OCI-LY1 (cell line): ENCODE results near the gene IRX1.

Source experiments
- H2AFZ ChIP-seq: fragments of 200-600 bp; sonication (generic), shearing (Covaris generic); 2 replicates; pipeline ENCODE4 v1.6.0; 2014; ENCODE audit warnings: antibody characterized with exemption, mild to moderate bottlenecking, low read length
- H3F3A ChIP-seq: fragments of 200-600 bp; sonication (generic), shearing (Covaris generic); 2 replicates; pipeline ENCODE4 v1.6.0; 2014; ENCODE audit warnings: mild to moderate bottlenecking, antibody characterized with exemption, low read length, moderate library complexity; ENCODE audit not compliant: insufficient read depth
- H3K27ac ChIP-seq: fragments of 200-600 bp; sonication (generic); 2 replicates; pipeline ENCODE4 v1.5.1; 2014; ENCODE audit warnings: low read length, mixed run types, mild to moderate bottlenecking, low read depth; ENCODE audit not compliant: poor library complexity, severe bottlenecking
- H3K27me3 ChIP-seq: fragments of 200-600 bp; sonication (generic); 2 replicates; pipeline ENCODE4 v1.6.0; 2014; ENCODE audit warnings: antibody characterized with exemption, mild to moderate bottlenecking, low read length, moderate library complexity; ENCODE audit not compliant: insufficient read depth
- H3K36me3 ChIP-seq: fragments of 200-600 bp; sonication (generic); 2 replicates; pipeline ENCODE4 v1.6.1; 2014; ENCODE audit warnings: mild to moderate bottlenecking, antibody characterized with exemption, low read length, moderate library complexity, mixed read lengths; ENCODE audit not compliant: insufficient read depth
- H3K4me1 ChIP-seq: fragments of 200-600 bp; sonication (generic); 2 replicates; pipeline ENCODE4 v1.5.1; 2014; ENCODE audit warnings: mild to moderate bottlenecking, low read length, moderate library complexity; ENCODE audit not compliant: insufficient read depth, severe bottlenecking
- H3K4me2 ChIP-seq: fragments of 200-600 bp; sonication (generic), shearing (Covaris generic); 2 replicates; pipeline ENCODE4 v1.6.1; 2014; ENCODE audit warnings: low read length
- H3K4me3 ChIP-seq: fragments of 200-600 bp; sonication (generic); 2 replicates; pipeline ENCODE4 v1.5.1; 2014; ENCODE audit warnings: low read length, low read depth, mild to moderate bottlenecking, mixed read lengths; ENCODE audit not compliant: poor library complexity, severe bottlenecking
- H3K79me2 ChIP-seq: fragments of 200-600 bp; shearing (Covaris generic); 2 replicates; pipeline ENCODE4 v1.6.1; 2016; ENCODE audit warnings: mixed run types, low read length, mixed read lengths; ENCODE audit not compliant: insufficient read depth
- H3K9ac ChIP-seq: fragments of 200-600 bp; sonication (generic), shearing (Covaris generic); 2 replicates; pipeline ENCODE4 v1.6.1; 2014; ENCODE audit warnings: mild to moderate bottlenecking, low read length, mixed read lengths
- H3K9me2 ChIP-seq: fragments of 200-600 bp; sonication (generic), shearing (Covaris generic); 2 replicates; pipeline ENCODE4 v1.6.1; 2014; ENCODE audit warnings: low read depth, mild to moderate bottlenecking, low read length, mixed read lengths
- H3K9me3 ChIP-seq: fragments of 200-600 bp; shearing (Covaris generic); 2 replicates; pipeline ENCODE4 v1.6.1; 2014; ENCODE audit warnings: low read length, mixed read lengths
- H4K20me1 ChIP-seq: fragments of 200-600 bp; sonication (generic), shearing (Covaris generic); 2 replicates; pipeline ENCODE4 v1.6.0; 2016; ENCODE audit warnings: mild to moderate bottlenecking, low read length; ENCODE audit not compliant: insufficient read depth
- CTCF ChIP-seq: fragments of 200-600 bp; sonication (generic), shearing (Covaris generic); IDR thresholded peaks from 2 replicates; pipeline ENCODE4 v1.5.1; 2017; ENCODE audit warnings: mild to moderate bottlenecking, antibody characterized with exemption, low read length, moderate library complexity, mixed read lengths
- EZH2 ChIP-seq: fragments of 200-600 bp; sonication (generic), shearing (Covaris generic); IDR thresholded peaks from 2 replicates; pipeline ENCODE4 v1.8.0; 2017; ENCODE audit warnings: borderline replicate concordance, mixed run types, mild to moderate bottlenecking, antibody characterized with exemption, low read length, moderate library complexity, mixed read lengths

IRX1 gene

GRCh38 chr5:3599226-3600105, 3.8 kb downstream of the IRX1 start:
- no peaks in the 10 kb centered on the region for H3K27me3 ChIP-seq
- no peak overlapping the region for H3K9ac ChIP-seq

GRCh38 chr5:3600106-3601060, 4.8 kb downstream of the IRX1 start:
- no peak overlapping the region for H3K27ac ChIP-seq
- no peaks in the 10 kb centered on the region for H4K20me1 ChIP-seq
- H3F3A ChIP-seq, result no peaks in the 10 kb centered on the region
- no peaks in the 10 kb centered on the region for H3K27me3 ChIP-seq
- H3K79me2 ChIP-seq, result no peaks in the 10 kb centered on the region
- H2AFZ ChIP-seq, result no peak overlapping the region
- no peaks in the 10 kb centered on the region for H3K9me2 ChIP-seq
- TF ChIP-seq EZH2, result no peak
- no peak for TF ChIP-seq CTCF
- H3K4me2 ChIP-seq, result no peak overlapping the region
- H3K36me3 ChIP-seq, result no peaks in the 10 kb centered on the region
- H3K9me3 ChIP-seq, result no peaks in the 10 kb centered on the region
- H3K4me3 ChIP-seq, result no peak overlapping the region
- no peak overlapping the region for H3K9ac ChIP-seq
- no peaks in the 10 kb centered on the region for H3K4me1 ChIP-seq

More at GRCh38 chr5:3599226-3600105, 3.8 kb downstream of the IRX1 start:
- Histone ChIP-seq H3K9me2 (no peaks in the 10 kb centered on the region), H2AFZ (no peak overlapping the region), H4K20me1 (no peaks in the 10 kb centered on the region), H3F3A (no peaks in the 10 kb centered on the region), H3K4me2 (no peak overlapping the region), H3K4me1 (no peaks in the 10 kb centered on the region), H3K79me2 (no peaks in the 10 kb centered on the region), H3K9me3 (no peaks in the 10 kb centered on the region), H3K4me3 (no peak overlapping the region), H3K36me3 (no peaks in the 10 kb centered on the region), H3K27ac (no peak overlapping the region)
- TF ChIP-seq CTCF (no peak), EZH2 (no peak)

- Histone ChIP-seq H3K4me2 (no peak overlapping the region), H3K36me3 (no peaks in the 10 kb centered on the region)
These were observed 5.6 kb downstream of the IRX1 start for GRCh38 chr5:3601061-3601710.

More at GRCh38 chr5:3601061-3601710, 5.6 kb downstream of the IRX1 start:
- Histone ChIP-seq H2AFZ (no peak overlapping the region), H3F3A (no peaks in the 10 kb centered on the region), H3K9me2 (no peaks in the 10 kb centered on the region), H3K27ac (no peak overlapping the region), H3K79me2 (no peaks in the 10 kb centered on the region), H3K4me3 (no peak overlapping the region), H3K9ac (no peak overlapping the region), H3K4me1 (no peaks in the 10 kb centered on the region), H4K20me1 (no peaks in the 10 kb centered on the region), H3K27me3 (no peaks in the 10 kb centered on the region), H3K9me3 (no peaks in the 10 kb centered on the region)
- TF ChIP-seq CTCF (no peak), EZH2 (no peak)
